Gastrocnemius medialis (tissue), 4 donors: ENCODE measurements around the gene STRADA. TPM values are rescaled to one million over a fixed set of nuclear protein-coding genes. Genes with fewer than 3 reads are reported as not detected.

Experiments used
- ATAC-seq, 2 donors: fragments of 150-250 bp; one replicate each; pipeline ENCODE4 v1.9.1; 2016
- DNase-seq, 2 donors: peaks; one replicate each; pipeline ENCODE4 v3.0.0-alpha.2; 2019
- H3K27ac ChIP-seq, 4 donors: fragments of 200-600 bp; sonication (generic); 1 replicate in 1 of 4; 2 replicates in 3 of 4; pipeline ENCODE4 v1.5.1; 2016 to 2018; ENCODE audit warnings: mild to moderate bottlenecking in 2 of 4, moderate library complexity in 1 of 4
- H3K27me3 ChIP-seq, 3 donors: fragments of 200-600 bp; sonication (generic) in 2 of 3; 1 replicate in 1 of 3; 2 replicates in 2 of 3; pipeline versions ENCODE4 v1.5.1 to v1.6.0; 2016 to 2019; ENCODE audit warnings: mild to moderate bottlenecking in 1 of 3, moderate library complexity in 1 of 3
- H3K36me3 ChIP-seq, 2 donors: fragments of 200-600 bp; sonication (generic) in 1 of 2; one replicate each; pipeline ENCODE4 v1.5.1; 2017 to 2018
- H3K4me1 ChIP-seq, 2 donors: fragments of 200-600 bp; sonication (generic) in 1 of 2; one replicate each; pipeline ENCODE4 v1.5.1; 2016 to 2017; ENCODE audit warnings: mild to moderate bottlenecking in 2 of 2
- H3K4me3 ChIP-seq, 4 donors: fragments of 200-600 bp; sonication (generic) in 3 of 4; 1 replicate in 1 of 4; 2 replicates in 3 of 4; pipeline ENCODE4 v1.5.1; 2016 to 2019; ENCODE audit warnings: mild to moderate bottlenecking in 2 of 4
- H3K9me3 ChIP-seq, 3 donors: fragments of 200-600 bp; sonication (generic) in 2 of 3; 1 replicate in 1 of 3; 2 replicates in 2 of 3; pipeline ENCODE4 v1.5.1; 2016 to 2019
- CTCF ChIP-seq, 5 experiments: fragments of 450-650 bp in 3 of 5; fragments of 200-600 bp in 2 of 5; sonication (generic) in 2 of 5; IDR thresholded peaks in 4 of 5; conservative IDR thresholded peaks in 1 of 5; 1 replicate in 4 of 5; 2 replicates in 1 of 5; pipeline ENCODE4 v1.5.1; 2016 to 2019; ENCODE audit warnings: antibody characterized with exemption in 5 of 5, mild to moderate bottlenecking in 3 of 5, moderate library complexity in 3 of 5
- POLR2A ChIP-seq, 2 donors: fragments of 450-650 bp; IDR thresholded peaks; one replicate each; pipeline ENCODE4 v1.6.1; 2017; ENCODE audit warnings: antibody characterized with exemption in 2 of 2, mild to moderate bottlenecking in 2 of 2, moderate library complexity in 2 of 2
- in situ Hi-C, 4 donors: fragments of 200-750 bp; cut with MboI; loops; one replicate each; pipeline versions ENCODE4 v1.15.0 to v1.8.0; 2017; ENCODE audit warnings: low sequenced_read_pairs in 4 of 4
- intact Hi-C: fragments of 100-400 bp; cut with DNase I; formaldehyde crosslinking; loops from one replicate; pipeline ENCODE4 v1.15.1; 2023; ENCODE audit warnings: low total_unique reads
- total RNA-seq, 4 donors: library from RNA; depleted of rRNA; stranded (reverse); fragments of >200 nt; gene quantifications; one replicate each; pipeline versions ENCODE4 v1.1.0 to v1.2.3, GENCODE V29; 2016

STRADA gene
- total RNA-seq, 4 donors from 2014 or later = 7.5 to 15.0 (median 8.6) TPM

- DNase-seq = no peak
- intact Hi-C loops = no loop called here
- no peak for ATAC-seq
Measured at GRCh38 chr17:63658366-63658765, 83.2 kb downstream of the STRADA start.

GRCh38 chr17:63657786-63658185 lies 83.8 kb downstream of the STRADA start:
- Histone ChIP-seq H3K27ac (no peak overlapping the region), H3K4me3 (no peak overlapping the region), H3K4me1 (peaks cover 0 to 6% of the 10 kb centered on the region in 2 donors), H3K27me3 (no peaks in the 10 kb centered on the region), H3K9me3 (no peaks in the 10 kb centered on the region), H3K36me3 (peaks cover 3 to 42% of the 10 kb centered on the region in 2 donors)
- DNase-seq (no peak), ATAC-seq (no peak)
- intact Hi-C loops = no loop called here
- in situ Hi-C loops = no loop called here
- TF ChIP-seq POLR2A (IDR thresholded peaks at IDR 0.05) (no peak), CTCF (IDR thresholded peaks at IDR 0.05 in 4 of 5, conservative IDR thresholded peaks at IDR 0.05 in 1 of 5) (no peak)

More at GRCh38 chr17:63658366-63658765, 83.2 kb downstream of the STRADA start:
- Histone ChIP-seq H3K27me3 (no peaks in the 10 kb centered on the region), H3K9me3 (no peaks in the 10 kb centered on the region), H3K4me1 (peaks cover 0 to under 1% of the 10 kb centered on the region in 2 donors), H3K27ac (no peak overlapping the region), H3K4me3 (no peak overlapping the region), H3K36me3 (peaks cover 3 to 42% of the 10 kb centered on the region in 2 donors)
- in situ Hi-C loops = no loop called here
- TF ChIP-seq POLR2A (IDR thresholded peaks at IDR 0.05) (no peak), CTCF (IDR thresholded peaks at IDR 0.05 in 4 of 5, conservative IDR thresholded peaks at IDR 0.05 in 1 of 5) (no peak)

- Histone ChIP-seq H3K9me3 (no peaks in the 10 kb centered on the region), H3K27ac (no peak overlapping the region), H3K36me3 (peaks cover 3 to 16% of the 10 kb centered on the region in 2 donors), H3K4me1 (peaks cover 0 to 11% of the 10 kb centered on the region in 2 donors), H3K27me3 (no peaks in the 10 kb centered on the region), H3K4me3 (no peak overlapping the region)
- ATAC-seq (no peak), DNase-seq (no peak)
- intact Hi-C loops (no loop called here), in situ Hi-C loops (no loop called here)
- TF ChIP-seq POLR2A (IDR thresholded peaks at IDR 0.05) (no peak), CTCF (IDR thresholded peaks at IDR 0.05 in 4 of 5, conservative IDR thresholded peaks at IDR 0.05 in 1 of 5) (no peak)
Measured at GRCh38 chr17:63653050-63653449, 88.5 kb downstream of the STRADA start.

Other genes with a start within 250 kb of the STRADA start
- gene KCNH6, start 218.4 kb downstream of the STRADA start, total RNA-seq = not detected
- 10 to 100 TPM; 16.5 to 34.1 (median 22.0) TPM for gene DCAF7, start 191.3 kb downstream of the STRADA start, total RNA-seq
- 10 to 100 TPM; 28.7 to 37.4 (median 30.6) TPM for gene TACO1, start 140.9 kb downstream of the STRADA start, total RNA-seq
- gene MAP3K3, start 119.4 kb downstream of the STRADA start, total RNA-seq = 10 to 100 TPM; 21.8 to 58.7 (median 29.7) TPM
- gene LIMD2, start 41.7 kb downstream of the STRADA start, total RNA-seq = 1 to 10 TPM in 3 of 4 donors, under 1 TPM in 1; 0.97 to 2.8 (median 1.5) TPM
- gene CCDC47, start 31.8 kb upstream of the STRADA start, total RNA-seq = 100 to 1,000 TPM in 1 of 4 donors, 10 to 100 TPM in 3; 81.0 to 110 (median 86.8) TPM
- 10 to 100 TPM; 35.9 to 71.6 (median 56.8) TPM for gene DDX42, start 32.4 kb upstream of the STRADA start, total RNA-seq
- 100 to 1,000 TPM; 103 to 153 (median 123) TPM for gene PSMC5, start 85.6 kb upstream of the STRADA start, total RNA-seq
- gene FTSJ3, start 85.9 kb upstream of the STRADA start, total RNA-seq = 10 to 100 TPM; 24.6 to 46.3 (median 34.9) TPM
- 10 to 100 TPM; 30.2 to 64.3 (median 44.9) TPM for gene SMARCD2, start 100.9 kb upstream of the STRADA start, total RNA-seq
- not detected for gene CSH2, start 131.9 kb upstream of the STRADA start, total RNA-seq
- gene GH2, start 140.1 kb upstream of the STRADA start, total RNA-seq = not detected
- gene CSH1, start 154.8 kb upstream of the STRADA start, total RNA-seq = not detected
- not detected for gene CSHL1, start 169.5 kb upstream of the STRADA start, total RNA-seq
- gene GH1, start 177.0 kb upstream of the STRADA start, total RNA-seq = not detected
- 1 to 10 TPM; 2.2 to 5.1 (median 3.3) TPM for gene CD79B, start 190.5 kb upstream of the STRADA start, total RNA-seq
- gene SCN4A, start 231.1 kb upstream of the STRADA start, total RNA-seq = 100 to 1,000 TPM in 1 of 4 donors, 10 to 100 TPM in 3; 45.3 to 107 (median 69.1) TPM